Activated CD8-positive, alpha-beta memory T cell treated with anti-CD3 and anti-CD28 coated beads for 24 hours (primary cell): ENCODE data around the gene B4GALNT3.

Source experiments
- DNase-seq: peaks from one replicate; pipeline ENCODE4 v3.0.0-alpha.2; 2020

The B4GALNT3 gene

DNA sequence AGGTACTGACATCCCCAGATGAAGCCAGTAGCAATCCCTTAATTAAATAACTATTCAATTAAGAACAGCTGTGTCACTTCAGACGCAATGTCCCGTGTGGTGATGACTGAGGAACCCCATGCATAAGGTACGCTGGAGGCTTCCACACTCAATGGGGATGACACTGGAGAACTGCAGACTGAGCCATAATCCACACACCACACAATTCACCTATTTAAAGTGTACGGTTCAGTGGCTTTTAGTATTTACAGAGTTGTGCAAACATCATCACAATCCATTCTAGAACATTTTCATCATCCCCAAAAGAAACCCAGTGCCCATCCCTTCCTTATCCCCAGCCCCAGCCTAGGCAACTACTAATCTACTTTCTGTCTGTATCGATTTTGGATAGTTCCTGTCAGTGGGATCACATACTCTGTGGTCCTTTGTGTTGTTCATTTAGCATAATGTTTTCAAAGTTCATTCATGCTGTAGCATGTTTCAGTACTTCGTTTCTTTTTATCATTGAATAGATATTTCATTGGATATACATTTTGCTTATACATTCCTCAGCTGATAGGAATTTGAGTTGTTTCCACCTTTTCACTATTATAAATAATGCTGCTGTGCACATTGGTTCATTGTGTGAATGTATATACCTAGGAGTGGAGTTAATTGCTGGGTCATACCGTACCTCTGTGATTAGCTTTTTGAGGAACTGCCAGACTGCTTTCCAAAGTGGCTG lies 142.4 kb downstream of the B4GALNT3 start:
- no peak for DNase-seq

DNA sequence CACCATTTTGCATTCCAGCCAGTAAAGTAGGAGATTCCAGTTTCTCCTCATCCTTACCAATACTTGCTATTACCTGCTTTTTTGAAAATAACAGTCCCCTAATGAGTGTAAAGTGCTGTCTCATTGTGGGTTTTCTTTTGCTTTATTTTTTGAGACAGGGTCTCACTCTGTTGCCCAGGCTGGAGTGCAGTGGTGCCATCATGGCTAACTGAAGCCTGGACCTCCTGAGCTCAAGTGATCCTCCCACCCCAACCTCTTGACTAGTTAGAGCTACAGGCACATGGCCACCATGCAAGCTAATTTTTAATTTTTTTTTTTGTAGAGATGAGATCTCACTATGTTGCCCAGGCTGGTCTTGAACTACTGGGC lies 142.9 kb downstream of the B4GALNT3 start:
- no peak for DNase-seq

GRCh38 chr12:604956-605355 lies 145.2 kb downstream of the B4GALNT3 start:
- DNase-seq: no peak

- DNase-seq: no peak
Measured at GRCh38 chr12:607541-608001, 147.8 kb downstream of the B4GALNT3 start.

DNA sequence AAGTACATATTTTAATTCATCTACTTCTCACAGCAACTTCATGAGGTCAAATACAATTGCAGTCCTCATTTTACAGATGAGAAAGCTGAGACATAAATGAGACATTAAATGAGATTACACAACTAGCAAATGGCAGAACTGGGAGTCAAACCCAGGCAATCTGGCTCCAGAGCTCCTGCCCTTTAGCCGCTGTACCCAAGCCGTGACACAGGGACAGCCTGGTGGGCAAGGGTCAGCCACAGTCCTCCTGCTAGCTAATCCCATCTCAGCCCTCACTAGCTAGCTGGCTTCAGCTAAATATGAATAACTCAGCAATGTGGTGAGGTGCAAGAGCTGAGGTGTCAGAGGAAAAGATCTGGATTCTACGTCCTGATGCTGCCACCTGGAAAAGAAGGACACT lies 148.7 kb downstream of the B4GALNT3 start:
- DNase-seq: no peak

GRCh38 chr12:608921-609320 lies 149.2 kb downstream of the B4GALNT3 start:
- DNase-seq: no peak

GRCh38 chr12:611721-612120 lies 152.0 kb downstream of the B4GALNT3 start:
- DNase-seq: no peak

DNA sequence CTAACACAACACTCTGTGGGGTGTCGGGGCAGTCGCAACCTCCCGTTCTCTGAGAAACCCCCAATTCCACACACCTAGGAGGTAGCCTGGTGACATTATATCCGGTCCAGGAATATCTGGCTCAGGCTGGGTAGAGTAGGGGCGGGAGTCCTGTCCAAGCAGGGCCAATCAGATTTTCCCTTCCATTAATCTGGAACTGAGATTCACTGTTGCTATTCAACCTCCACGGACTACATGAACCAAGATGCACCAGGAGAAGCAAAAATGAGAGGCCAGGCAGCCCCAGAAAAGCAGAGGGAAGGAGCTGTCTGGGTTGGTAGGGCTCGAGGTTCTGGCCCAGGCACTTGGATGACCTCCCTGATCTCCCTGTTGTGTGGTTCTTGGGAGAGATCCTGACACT lies 152.6 kb downstream of the B4GALNT3 start:
- no peak for DNase-seq

DNA sequence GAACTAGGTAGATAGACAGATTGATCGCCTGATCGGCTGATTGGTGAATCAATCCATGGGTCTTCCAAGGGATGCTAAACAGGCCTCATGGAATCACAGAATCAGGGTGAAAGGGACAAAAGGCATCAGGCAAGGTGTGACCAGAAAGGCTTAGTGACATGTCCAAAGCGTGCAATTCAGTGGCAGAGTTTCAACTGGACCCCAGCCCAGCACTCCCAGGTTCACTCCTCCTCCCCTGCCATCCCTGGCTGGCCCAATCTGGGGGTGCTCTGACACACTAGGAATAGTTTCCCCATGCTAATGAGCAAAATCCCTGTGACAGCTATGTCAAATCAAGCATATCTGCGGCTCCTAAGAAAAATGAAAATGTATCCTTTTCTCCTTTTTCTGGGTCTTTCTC lies 153.1 kb downstream of the B4GALNT3 start:
- DNase-seq: no peak
